GM18858 (cell line): ENCODE results near the gene SBK1.

Source experiments
- ATAC-seq: cut with Tn5 transposase; IDR thresholded peaks from one replicate; pipeline ENCODE4 v1.9.1; 2021; ENCODE audit not compliant: unreplicated experiment

SBK1 gene

GRCh38 chr16:28304214-28304613, 11.9 kb downstream of the SBK1 start:
- no peak for ATAC-seq

GRCh38 chr16:28307936-28308335, 15.6 kb downstream of the SBK1 start:
- no peak for ATAC-seq

GRCh38 chr16:28308794-28309584, 16.7 kb downstream of the SBK1 start:
- no peak for ATAC-seq

GRCh38 chr16:28309811-28310311, 17.5 kb downstream of the SBK1 start:
- no peak for ATAC-seq

- ATAC-seq, result no peak
Measured at GRCh38 chr16:28310796-28311195, 18.5 kb downstream of the SBK1 start.

- no peak for ATAC-seq
Measured at GRCh38 chr16:28311413-28311812, 19.1 kb downstream of the SBK1 start.

- ATAC-seq, result no peak
Measured at GRCh38 chr16:28311913-28312312, 19.6 kb downstream of the SBK1 start.

GRCh38 chr16:28312327-28312726, 20.0 kb downstream of the SBK1 start:
- ATAC-seq, result no peak

- no peak for ATAC-seq
Measured at GRCh38 chr16:28313587-28313986, 21.3 kb downstream of the SBK1 start.

GRCh38 chr16:28316054-28316453, 23.7 kb downstream of the SBK1 start:
- no peak for ATAC-seq

GRCh38 chr16:28317040-28317880, 24.9 kb downstream of the SBK1 start:
- ATAC-seq, result no peak

- no peak for ATAC-seq
Measured at GRCh38 chr16:28318042-28318744, 25.9 kb downstream of the SBK1 start.

GRCh38 chr16:28319476-28320022, 27.2 kb downstream of the SBK1 start:
- no peak for ATAC-seq

- ATAC-seq, result no peak
Measured at GRCh38 chr16:28320023-28320561, 27.8 kb downstream of the SBK1 start.

GRCh38 chr16:28320741-28321140, 28.4 kb downstream of the SBK1 start:
- no peak for ATAC-seq

- no peak for ATAC-seq
Measured at GRCh38 chr16:28321700-28322411, 29.5 kb downstream of the SBK1 start.

GRCh38 chr16:28324235-28324886, 32.0 kb downstream of the SBK1 start:
- no peak for ATAC-seq

GRCh38 chr16:28324887-28325279, 32.6 kb downstream of the SBK1 start:
- no peak for ATAC-seq

GRCh38 chr16:28326881-28327610, 34.7 kb downstream of the SBK1 start:
- ATAC-seq, result no peak
